ENCODE results near the gene MYO16. TPM values are rescaled to one million over a fixed set of nuclear protein-coding genes. Genes with fewer than 3 reads are reported as not detected.

Gene MYO16
- total and polyA plus RNA-seq, 2 of the 4 experiments (the other 2 are of a cell fraction), result under 0.01 to 0.03 TPM

- Histone ChIP-seq H3K9ac (ENCODE audit: low read depth, low read length) (no peak overlapping the region), H4K91ac (ENCODE audit: insufficient read depth, low read depth, low read length) (peak overlapping the region; percentile 83), H4K20me1 (ENCODE audit: insufficient read depth, low read length) (no peaks in the 10 kb centered on the region), H2BK120ac (ENCODE audit: low read depth, low read length) (peak overlapping the region; percentile 95), H3K27ac (ENCODE audit: insufficient read depth, low read length) (peak overlapping the region; percentile 13; the same call in 1 of the 2 replicates), H2BK20ac (ENCODE audit: low read depth, low read length) (peak overlapping the region; percentile 91), H2BK15ac (ENCODE audit: low read depth, low read length) (peak overlapping the region; percentile 67; the same call in 2 of the 3 replicates), H3K79me1 (ENCODE audit: low read depth in 1 of 2, low read length in 2 of 2) (no peaks in the 10 kb centered on the region), H2AFZ (replicated peaks; ENCODE audit: low read length, poor library complexity) (peak overlapping the region; percentile 80), H3K27me3 (ENCODE audit: control insufficient read depth, insufficient read depth, low read length) (no peaks in the 10 kb centered on the region), H3K4me1 (ENCODE audit: control insufficient read depth, insufficient read depth, low read length) (peaks cover 3% of the 10 kb centered on the region), H3K9me1 (ENCODE audit: insufficient read depth, low read length) (peaks cover 9% of the 10 kb centered on the region), H2AK9ac (replicated peaks; ENCODE audit: low read depth, low read length, poor library complexity) (no peak overlapping the region), H3K4me3 (ENCODE audit: insufficient read depth, low read depth, low read length) (no peak overlapping the region), H3K18ac (ENCODE audit: low read depth, low read length) (peak overlapping the region; percentile 84), H3K36me3 (ENCODE audit: control insufficient read depth, insufficient read depth, low read length) (no peaks in the 10 kb centered on the region), H3K56ac (ENCODE audit: extremely low read depth, insufficient read depth, low read length) (peak overlapping the region; percentile 12; the same call in 1 of the 2 replicates), H3K23ac (ENCODE audit: low read depth, low read length) (peak overlapping the region; percentile 77), H3K4me2 (ENCODE audit: low read depth, low read length) (no peak overlapping the region), H4K8ac (ENCODE audit: low read depth in 2 of 2, low read length in 2 of 2) (peak overlapping the region; percentile 22 to 89; a peak in 2 of 4 replicates), H3K9me3 (ENCODE audit: control insufficient read depth, insufficient read depth, low read length) (no peaks in the 10 kb centered on the region), H2BK5ac (ENCODE audit: low read depth, low read length, poor library complexity, severe bottlenecking) (peak overlapping the region; percentile 72), H3K4ac (ENCODE audit: low read depth, low read length) (peak overlapping the region; percentile 91), H3K14ac (replicated peaks; ENCODE audit: low read depth, low read length) (peak overlapping the region; percentile 78), H4K5ac (ENCODE audit: low read depth, low read length) (peak overlapping the region; percentile 92), H2AK5ac (ENCODE audit: low read depth, low read length) (peak overlapping the region; percentile 75)
- POLR2A ChIA-PET (ENCODE audit: unreplicated experiment), result interaction anchor here (0.8 kb wide), 1 partner anchor 25 kb away, joined by 4 read pairs; no protein-coding TSS in a partner anchor
- intact Hi-C loops (cut with micrococcal nuclease) (loop anchor here (2.0 kb wide), 1 partner anchor 76 kb away; no protein-coding TSS in a partner anchor), dilution Hi-C loops (cut with HindIII; ENCODE audit: low sequenced_read_pairs, unreplicated experiment) (no loop called here), in situ Hi-C loops (cut with MboI; ENCODE audit: low sequenced_read_pairs) (no loop called here)
- peak; percentile 93 for ATAC-seq (ENCODE audit: low read depth)
- WGBS, 2 experiments (ENCODE audit: extremely low coverage in 2 of 2, insufficient read length in 1 of 2), result 0% methylated on average over 1 of the region's 4 CpGs; no CpG with 5 or more reads in 1 of the 2 experiments
- CTCF ChIA-PET, result interaction anchor here (1.8 kb wide), 1 partner anchor 18 kb away, joined by 4 read pairs; no protein-coding TSS in a partner anchor
- no peak for TF ChIP-seq RCOR1 (IDR thresholded peaks at IDR 0.05; ENCODE audit: insufficient replicate concordance, low read length)
- TF ChIP-seq SMC3 (IDR thresholded peaks at IDR 0.05; ENCODE audit: low read depth, low read length), result no peak
- TF ChIP-seq RFX5 (IDR thresholded peaks at IDR 0.05; ENCODE audit: low read depth, low read length), result no peak
- 0 out of 2 replicates have a peak, but pooled peaks have one; percentile 5 for TF ChIP-seq CEBPB (IDR thresholded peaks at IDR 0.05; ENCODE audit: low read depth, low read length)
- TF ChIP-seq CTCF (conservative IDR thresholded peaks at IDR 0.05; ENCODE audit: low read depth, low read length), result no peak
- 0 out of 2 replicates have a peak, but pooled peaks have one; percentile 18 for TF ChIP-seq NFE2L2 (IDR thresholded peaks at IDR 0.05; ENCODE audit: low read depth, low read length)
- peak; percentile 92 for TF ChIP-seq USF2 (IDR thresholded peaks at IDR 0.05; ENCODE audit: low read depth, low read length)
- no peak for TF ChIP-seq POLR2A (IDR thresholded peaks at IDR 0.05; ENCODE audit: low read depth, low read length)
- TF ChIP-seq MAFK (IDR thresholded peaks at IDR 0.05; ENCODE audit: low read depth, low read length), result no peak
- TF ChIP-seq FOS (IDR thresholded peaks at IDR 0.05; ENCODE audit: low read depth, low read length), result no peak
- TF ChIP-seq BHLHE40 (IDR thresholded peaks at IDR 0.05; ENCODE audit: low read depth, low read length), result peak; percentile 96
- no peak for TF ChIP-seq MAZ (IDR thresholded peaks at IDR 0.05; ENCODE audit: borderline replicate concordance, low read depth, low read length)
- no peak for TF ChIP-seq MXI1 (IDR thresholded peaks at IDR 0.05; ENCODE audit: borderline replicate concordance, low read depth, low read length)
- no peak for TF ChIP-seq RAD21 (IDR thresholded peaks at IDR 0.05; ENCODE audit: low read length)
- BruUV-seq (replicated peaks), result no TSS peak
- DNase-seq, result peak; percentile 90
Observed at GRCh38 chr13:109180905-109181425, 551.6 kb downstream of the MYO16 start.
